Measurements from ENCODE around the gene TRAP1.
A peak's percentile ranks its signal among the peaks of the same experiment; 100 is the strongest.

The TRAP1 gene

DNA sequence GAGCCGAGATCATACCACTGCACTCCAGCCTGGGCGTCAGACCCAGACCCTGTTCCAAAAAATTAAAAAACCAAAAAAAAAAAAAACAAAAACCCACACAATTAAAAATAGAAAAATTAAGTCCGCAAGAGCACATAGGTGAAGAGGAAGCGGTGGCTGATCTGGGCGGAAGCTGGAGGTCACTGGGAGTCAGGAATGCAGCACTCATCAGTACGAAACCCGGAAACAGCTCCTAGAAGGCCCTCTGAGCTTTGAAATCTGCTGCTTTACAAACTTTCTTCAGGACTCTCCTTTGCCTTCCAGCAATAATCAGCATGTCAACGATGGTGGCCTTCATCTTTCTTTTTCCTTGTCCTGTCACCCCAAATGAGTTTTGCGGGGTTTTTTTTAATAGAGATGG lies 29.5 kb downstream of the TRAP1 start:
- Mint-ChIP-seq H3K4me3 (no peak overlapping the region), H3K9me3 (no peaks in the 10 kb centered on the region), H3K36me3 (peaks cover 11% of the 10 kb centered on the region), H3K4me1 (peaks cover 6% of the 10 kb centered on the region), H3K27ac (no peak overlapping the region), H3K27me3 (no peaks in the 10 kb centered on the region)
- DNase-seq (ENCODE audit: low spot score in 2 of 2) (no peak), ATAC-seq (ENCODE audit: low read depth) (no peak)

DNA sequence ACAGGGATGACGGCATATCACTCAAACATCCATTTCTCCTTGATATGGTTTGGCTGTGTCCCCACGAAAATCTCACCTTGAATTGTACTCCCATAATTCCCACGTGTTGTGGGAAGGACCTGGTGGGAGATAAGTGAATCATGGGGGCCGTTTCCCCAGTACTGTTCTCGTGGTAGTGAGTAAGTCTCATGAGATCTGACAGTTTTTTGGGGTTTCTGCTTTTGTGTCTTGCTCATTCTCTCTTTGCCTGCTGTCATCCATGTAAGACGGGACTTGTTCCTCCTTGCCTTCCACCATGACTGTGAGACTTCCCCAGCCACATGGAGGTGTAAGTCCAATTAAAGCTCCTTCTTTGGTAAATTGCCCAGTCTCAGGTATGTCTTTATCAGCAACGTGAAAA lies 30.3 kb downstream of the TRAP1 start:
- no peak for DNase-seq (ENCODE audit: low spot score in 2 of 2)
- Mint-ChIP-seq H3K36me3 (peaks cover 13% of the 10 kb centered on the region), H3K9me3 (no peaks in the 10 kb centered on the region), H3K4me3 (no peak overlapping the region), H3K4me1 (peaks cover 6% of the 10 kb centered on the region), H3K27me3 (no peaks in the 10 kb centered on the region), H3K27ac (no peak overlapping the region)
- ATAC-seq (ENCODE audit: low read depth): no peak

DNA sequence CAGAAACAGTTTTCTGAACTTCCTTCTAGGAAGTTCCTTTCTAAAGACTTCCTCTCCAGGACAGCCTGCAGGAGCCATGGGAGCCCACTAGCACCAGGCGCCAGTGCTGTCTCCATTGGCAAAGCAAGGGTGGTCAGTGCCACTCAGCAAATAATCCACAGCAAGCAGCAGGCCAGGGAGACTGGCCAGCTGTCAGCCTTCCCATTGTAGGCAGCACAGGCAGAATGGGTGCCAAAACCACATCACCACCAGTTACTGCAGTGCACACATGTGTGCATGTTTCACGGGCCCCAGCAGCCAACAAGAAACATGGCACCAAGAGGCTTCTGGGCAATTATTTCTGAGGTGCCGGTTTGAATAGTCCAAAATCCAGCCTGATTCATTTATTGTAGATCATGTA lies 36.1 kb downstream of the TRAP1 start:
- H3K27ac Mint-ChIP-seq: no peak overlapping the region
- no peak overlapping the region for H3K4me3 Mint-ChIP-seq
- peaks cover 18% of the 10 kb centered on the region for H3K36me3 Mint-ChIP-seq
- DNase-seq (ENCODE audit: low spot score in 2 of 2) (no peak), ATAC-seq (ENCODE audit: low read depth) (no peak)
- no peaks in the 10 kb centered on the region for H3K4me1 Mint-ChIP-seq
- H3K9me3 Mint-ChIP-seq: no peaks in the 10 kb centered on the region
- no peaks in the 10 kb centered on the region for H3K27me3 Mint-ChIP-seq

DNA sequence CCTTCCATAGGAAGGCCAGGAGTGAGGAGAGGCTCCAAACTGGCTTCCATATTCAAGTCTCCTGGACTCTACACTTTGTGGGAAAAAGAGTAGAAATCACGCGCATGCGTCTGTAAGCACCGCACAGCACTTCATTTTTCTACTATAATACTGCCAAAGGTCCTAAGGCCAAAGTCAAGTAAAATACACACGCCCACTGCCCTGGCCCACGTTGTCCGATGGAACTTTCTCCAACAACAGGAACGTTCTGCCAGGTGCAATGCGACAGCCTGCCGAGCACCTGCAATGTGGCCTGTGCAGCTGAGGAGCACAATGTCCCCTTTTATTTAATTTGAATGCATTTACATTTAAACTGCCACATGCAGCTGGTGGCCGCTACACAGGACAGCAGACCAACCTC lies 39.3 kb downstream of the TRAP1 start:
- peaks cover 20% of the 10 kb centered on the region for H3K36me3 Mint-ChIP-seq
- ATAC-seq (ENCODE audit: low read depth) (no peak), DNase-seq (ENCODE audit: low spot score in 2 of 2) (no peak)

DNA sequence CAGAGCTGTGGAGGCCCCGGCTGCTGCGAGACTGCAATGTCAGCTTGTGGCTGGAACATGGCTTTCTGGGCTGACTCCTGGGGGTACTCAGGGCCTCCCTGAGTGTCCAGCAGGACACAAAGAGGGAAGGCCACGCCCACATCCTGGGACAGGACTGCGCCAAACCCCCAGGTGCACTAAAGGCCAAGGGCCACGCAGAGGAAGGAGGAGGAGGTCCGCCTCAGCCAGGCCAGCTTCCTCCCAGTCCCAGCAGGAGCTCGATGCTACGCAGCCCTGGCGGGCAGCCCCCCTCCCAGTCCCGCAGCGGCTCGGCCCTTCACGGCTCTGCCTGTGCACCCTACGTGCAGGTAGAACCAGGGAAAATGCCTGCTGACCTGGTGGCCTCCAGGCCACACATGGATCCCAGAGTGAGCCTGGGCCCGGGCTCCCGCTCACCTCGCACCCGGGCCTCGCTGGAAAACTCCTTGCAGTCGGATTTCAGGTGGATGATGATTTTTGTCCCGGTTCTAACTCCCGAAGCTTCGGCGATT lies 41.7 kb downstream of the TRAP1 start:
- no peak for DNase-seq (ENCODE audit: low spot score in 2 of 2)
- H3K27me3 Mint-ChIP-seq: no peaks in the 10 kb centered on the region
- H3K36me3 Mint-ChIP-seq: peaks cover 16% of the 10 kb centered on the region

More for the DNA sequence above, 39.3 kb downstream of the TRAP1 start:
- Mint-ChIP-seq H3K27ac (no peak overlapping the region), H3K27me3 (no peaks in the 10 kb centered on the region), H3K4me3 (no peak overlapping the region), H3K9me3 (no peaks in the 10 kb centered on the region), H3K4me1 (no peaks in the 10 kb centered on the region)

DNA sequence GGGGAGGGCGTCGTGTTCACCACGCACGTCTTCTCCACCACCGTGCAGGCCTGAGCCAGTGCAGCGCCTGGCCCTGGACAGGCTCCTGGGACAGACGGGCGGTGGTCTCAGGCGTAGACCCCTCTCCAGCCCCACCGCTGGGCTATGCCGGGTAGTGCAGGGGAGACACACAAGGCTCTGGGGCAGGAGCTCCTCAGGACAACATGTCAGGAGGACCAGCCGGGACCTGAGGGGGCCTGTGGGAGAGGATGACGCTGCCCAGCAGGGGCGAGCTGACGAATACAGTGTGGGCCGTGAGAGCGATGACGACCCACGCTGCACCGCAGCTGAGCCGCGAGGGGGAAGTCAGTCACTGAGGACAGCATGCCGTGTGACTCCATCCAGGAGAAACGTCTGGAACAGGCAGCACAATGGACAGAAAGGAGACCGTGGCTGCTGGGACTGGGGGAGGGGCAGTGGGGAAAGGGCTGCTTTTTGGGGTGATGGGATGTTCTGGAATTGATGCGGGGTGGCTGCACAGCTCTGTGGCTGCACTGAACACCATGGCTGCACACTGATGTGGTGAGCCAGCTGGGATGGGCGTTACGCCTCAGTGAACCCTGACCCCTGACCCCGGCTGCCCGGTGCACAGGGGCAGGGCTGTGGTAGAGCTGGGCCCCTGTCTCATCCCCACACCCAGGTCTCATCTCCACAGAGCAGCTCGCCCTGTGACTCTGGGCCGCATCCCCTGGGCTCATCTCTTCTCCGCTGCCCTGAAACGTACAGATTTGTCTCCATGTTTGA lies 42.6 kb downstream of the TRAP1 start:
- H3K27ac Mint-ChIP-seq: no peak overlapping the region
- ATAC-seq (ENCODE audit: low read depth) (no peak), DNase-seq (ENCODE audit: low spot score in 2 of 2) (no peak)
- no peaks in the 10 kb centered on the region for H3K27me3 Mint-ChIP-seq
- no peaks in the 10 kb centered on the region for H3K4me1 Mint-ChIP-seq
- H3K36me3 Mint-ChIP-seq: peaks cover 18% of the 10 kb centered on the region
- H3K4me3 Mint-ChIP-seq: no peak overlapping the region
- no peaks in the 10 kb centered on the region for H3K9me3 Mint-ChIP-seq

More for the DNA sequence above, 41.7 kb downstream of the TRAP1 start:
- Mint-ChIP-seq H3K4me1 (no peaks in the 10 kb centered on the region), H3K27ac (no peak overlapping the region), H3K4me3 (no peak overlapping the region), H3K9me3 (no peaks in the 10 kb centered on the region)
- ATAC-seq (ENCODE audit: low read depth): no peak

DNA sequence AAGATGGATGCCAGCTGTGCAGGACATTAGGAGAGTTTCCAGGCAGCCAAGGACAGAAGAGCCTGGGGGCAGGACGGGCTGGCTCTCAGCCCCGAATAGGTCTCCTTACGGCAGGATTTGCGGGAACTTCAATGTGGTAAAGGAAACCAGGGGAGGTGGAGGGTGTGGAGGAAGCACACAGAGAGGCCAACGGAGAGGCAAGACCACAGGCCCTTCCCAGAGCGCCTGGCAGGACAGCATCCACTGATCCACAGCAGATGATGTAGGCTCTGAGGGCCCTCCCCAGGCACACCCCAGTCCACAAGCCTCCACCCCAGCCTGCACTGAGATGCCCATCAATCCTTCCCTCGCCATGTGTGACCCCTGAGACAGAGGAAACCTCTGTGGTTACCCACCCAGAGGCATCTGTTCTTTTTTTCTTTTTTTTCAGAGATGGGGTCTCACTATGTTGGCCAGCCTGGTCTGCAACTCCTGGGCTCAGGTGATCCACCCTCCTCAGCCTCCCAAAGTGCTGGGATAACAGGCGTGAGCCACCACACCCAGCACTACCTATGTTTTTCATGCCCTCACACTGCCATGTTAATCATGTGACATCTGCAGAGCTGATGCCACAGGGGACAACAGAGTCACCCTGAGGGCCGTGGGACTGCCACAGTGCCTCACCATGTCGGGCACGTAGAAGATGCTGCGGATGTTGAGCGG lies 43.5 kb downstream of the TRAP1 start:
- no peak for ATAC-seq (ENCODE audit: low read depth)
- no peak overlapping the region for H3K27ac Mint-ChIP-seq

DNA sequence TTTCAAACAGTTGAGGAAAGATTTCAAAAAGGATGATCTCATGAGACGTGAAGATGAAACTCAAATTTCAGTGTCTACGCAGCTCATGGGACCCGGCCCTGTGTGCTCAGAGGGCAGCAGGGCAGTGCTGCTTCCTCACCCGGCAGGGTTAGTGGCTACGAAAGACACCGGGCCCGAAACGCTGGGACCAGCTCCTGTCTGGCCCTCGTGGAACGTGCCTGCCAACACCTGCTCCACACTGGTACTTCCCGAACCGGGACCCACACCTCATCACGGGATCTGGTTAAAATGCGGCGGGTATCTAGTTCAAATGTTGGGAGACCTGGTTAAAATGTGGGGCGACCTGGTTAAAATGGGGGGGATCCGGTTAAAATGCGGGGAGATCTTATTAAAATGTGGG lies 44.1 kb downstream of the TRAP1 start:
- ATAC-seq (ENCODE audit: low read depth): no peak
- H3K9me3 Mint-ChIP-seq: no peaks in the 10 kb centered on the region
- DNase-seq (ENCODE audit: low spot score in 2 of 2): no peak
- H3K36me3 Mint-ChIP-seq: peaks cover 11% of the 10 kb centered on the region
- H3K4me3 Mint-ChIP-seq: no peak overlapping the region
- no peaks in the 10 kb centered on the region for H3K4me1 Mint-ChIP-seq
- H3K27ac Mint-ChIP-seq: no peak overlapping the region
- no peaks in the 10 kb centered on the region for H3K27me3 Mint-ChIP-seq

More for the DNA sequence above, 43.5 kb downstream of the TRAP1 start:
- Mint-ChIP-seq H3K9me3 (no peaks in the 10 kb centered on the region), H3K36me3 (peaks cover 14% of the 10 kb centered on the region), H3K4me1 (no peaks in the 10 kb centered on the region), H3K4me3 (no peak overlapping the region), H3K27me3 (no peaks in the 10 kb centered on the region)
- DNase-seq (ENCODE audit: low spot score in 2 of 2): no peak

DNA sequence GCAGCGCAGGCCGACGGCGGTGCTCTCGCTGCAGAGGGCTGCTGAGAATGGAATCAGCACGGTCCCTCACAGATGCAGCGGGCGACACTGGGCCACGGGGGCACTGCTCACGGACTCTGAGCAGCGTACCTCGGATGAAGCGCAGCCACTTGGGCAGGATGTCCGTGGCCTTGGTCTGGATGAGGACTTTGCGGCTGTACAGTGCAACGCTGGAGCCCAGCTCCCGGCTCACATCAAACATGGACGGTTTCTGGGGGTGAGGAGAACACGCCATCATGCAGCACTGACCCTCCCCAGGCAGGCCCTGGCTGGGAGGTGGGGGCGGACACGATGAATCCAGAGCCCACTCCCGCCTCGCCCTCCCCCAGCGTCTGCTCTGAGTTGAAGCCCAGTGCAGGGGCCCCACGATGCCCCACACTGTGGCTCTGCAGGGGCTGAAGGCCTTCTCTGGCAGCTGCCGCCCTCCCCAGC lies 44.7 kb downstream of the TRAP1 start:
- Mint-ChIP-seq H3K27me3 (no peaks in the 10 kb centered on the region), H3K9me3 (no peaks in the 10 kb centered on the region), H3K36me3 (peaks cover 10% of the 10 kb centered on the region), H3K4me3 (no peak overlapping the region), H3K4me1 (no peaks in the 10 kb centered on the region), H3K27ac (no peak overlapping the region)
- ATAC-seq (ENCODE audit: low read depth): no peak
- no peak for DNase-seq (ENCODE audit: low spot score in 2 of 2)

DNA sequence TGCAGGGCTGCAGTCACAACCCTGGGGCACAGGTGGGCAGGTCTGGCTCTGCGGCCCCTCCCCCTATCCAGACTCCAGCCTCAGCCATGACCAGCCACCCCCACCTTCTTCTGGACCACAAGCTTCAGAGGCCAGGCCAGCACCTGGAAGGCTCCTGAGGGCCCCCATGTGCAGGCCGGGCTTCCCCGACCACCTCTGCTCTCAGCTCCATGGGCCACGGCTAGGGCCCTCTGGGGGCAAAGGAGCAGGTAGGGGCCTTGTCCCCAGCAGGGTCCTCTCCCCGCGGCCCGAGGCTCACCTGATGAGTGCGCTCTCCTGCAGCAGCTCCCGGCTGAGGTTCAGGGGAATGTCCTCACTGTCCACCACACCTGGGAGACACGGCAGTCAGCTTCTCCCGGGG lies 45.9 kb downstream of the TRAP1 start:
- H3K9me3 Mint-ChIP-seq: no peaks in the 10 kb centered on the region
- ATAC-seq (ENCODE audit: low read depth) (no peak), DNase-seq (ENCODE audit: low spot score in 2 of 2) (no peak)
- peaks cover 11% of the 10 kb centered on the region for H3K36me3 Mint-ChIP-seq
- no peaks in the 10 kb centered on the region for H3K4me1 Mint-ChIP-seq
- no peak overlapping the region for H3K4me3 Mint-ChIP-seq
- H3K27me3 Mint-ChIP-seq: no peaks in the 10 kb centered on the region
- no peak overlapping the region for H3K27ac Mint-ChIP-seq

DNA sequence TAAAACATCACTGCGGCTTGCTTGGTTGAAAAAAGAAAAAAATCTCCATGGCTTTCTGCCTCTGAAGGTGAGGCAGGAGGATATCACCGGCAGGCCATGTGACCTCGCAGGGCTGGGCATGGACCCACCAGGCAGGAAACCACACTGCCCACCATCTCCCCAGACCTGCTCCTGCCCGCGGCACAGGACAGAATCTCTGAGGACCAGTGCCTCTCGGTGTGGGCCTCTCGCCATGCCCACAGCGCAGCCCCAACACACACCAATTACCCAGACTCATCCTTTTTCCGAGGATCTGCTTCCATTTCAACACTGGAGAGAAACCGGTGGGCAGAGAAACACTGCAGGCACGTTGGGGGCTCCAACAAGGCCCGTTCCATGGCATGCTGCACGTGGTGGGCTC lies 46.6 kb downstream of the TRAP1 start:
- ATAC-seq (ENCODE audit: low read depth): no peak
- no peak overlapping the region for H3K27ac Mint-ChIP-seq
- no peak overlapping the region for H3K4me3 Mint-ChIP-seq
- no peak for DNase-seq (ENCODE audit: low spot score in 2 of 2)
- no peaks in the 10 kb centered on the region for H3K9me3 Mint-ChIP-seq
- H3K27me3 Mint-ChIP-seq: no peaks in the 10 kb centered on the region
- no peaks in the 10 kb centered on the region for H3K4me1 Mint-ChIP-seq
- peaks cover 11% of the 10 kb centered on the region for H3K36me3 Mint-ChIP-seq

DNA sequence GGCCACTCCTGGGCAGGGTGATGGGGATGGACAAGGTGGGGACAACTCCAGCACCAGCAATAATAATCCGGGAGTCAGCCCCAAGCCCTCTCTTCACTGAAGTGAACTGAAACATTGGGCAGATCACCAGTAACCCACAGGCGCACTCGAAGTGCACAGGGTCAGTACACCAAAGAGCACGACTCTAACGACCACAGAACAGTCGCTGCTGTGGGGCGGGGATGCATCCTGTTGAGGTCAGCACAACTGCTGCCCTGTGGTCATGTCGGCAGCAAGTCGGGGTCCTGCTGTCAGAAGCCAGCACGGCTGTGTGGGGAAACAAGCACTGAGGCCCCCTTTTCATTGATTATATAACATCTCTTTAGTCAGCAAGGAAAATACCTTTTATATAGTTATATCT lies 48.2 kb downstream of the TRAP1 start:
- no peak for ATAC-seq (ENCODE audit: low read depth)
- no peaks in the 10 kb centered on the region for H3K27me3 Mint-ChIP-seq
- no peak overlapping the region for H3K27ac Mint-ChIP-seq
- H3K36me3 Mint-ChIP-seq: peaks cover 12% of the 10 kb centered on the region
- H3K4me3 Mint-ChIP-seq: no peak overlapping the region
- H3K4me1 Mint-ChIP-seq: no peaks in the 10 kb centered on the region
- no peak for DNase-seq (ENCODE audit: low spot score in 2 of 2)
- H3K9me3 Mint-ChIP-seq: no peaks in the 10 kb centered on the region

DNA sequence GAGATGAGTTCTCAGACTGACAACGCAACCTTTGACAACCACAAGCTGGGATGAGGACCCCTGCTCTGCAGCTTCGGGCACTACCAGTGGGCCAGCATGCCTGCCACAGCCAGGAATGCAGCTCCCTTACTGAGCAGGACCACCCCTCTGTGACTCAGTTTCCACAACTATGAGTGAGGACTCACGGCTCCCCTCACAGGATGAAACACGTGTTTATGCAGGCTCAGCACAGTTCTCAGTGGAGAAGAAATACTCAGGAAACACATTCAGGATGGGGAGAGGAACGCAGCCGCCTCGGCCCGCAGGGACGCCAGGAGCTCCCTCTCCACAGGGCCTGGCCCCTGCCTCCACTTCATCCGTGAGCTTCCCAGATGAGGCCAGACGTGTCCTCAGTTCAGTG lies 48.7 kb downstream of the TRAP1 start:
- H3K27ac Mint-ChIP-seq: no peak overlapping the region
- no peak for DNase-seq (ENCODE audit: low spot score in 2 of 2)
- H3K9me3 Mint-ChIP-seq: no peaks in the 10 kb centered on the region
- no peaks in the 10 kb centered on the region for H3K4me1 Mint-ChIP-seq
- ATAC-seq (ENCODE audit: low read depth): no peak
- no peaks in the 10 kb centered on the region for H3K27me3 Mint-ChIP-seq
- no peak overlapping the region for H3K4me3 Mint-ChIP-seq
- peaks cover 10% of the 10 kb centered on the region for H3K36me3 Mint-ChIP-seq

DNA sequence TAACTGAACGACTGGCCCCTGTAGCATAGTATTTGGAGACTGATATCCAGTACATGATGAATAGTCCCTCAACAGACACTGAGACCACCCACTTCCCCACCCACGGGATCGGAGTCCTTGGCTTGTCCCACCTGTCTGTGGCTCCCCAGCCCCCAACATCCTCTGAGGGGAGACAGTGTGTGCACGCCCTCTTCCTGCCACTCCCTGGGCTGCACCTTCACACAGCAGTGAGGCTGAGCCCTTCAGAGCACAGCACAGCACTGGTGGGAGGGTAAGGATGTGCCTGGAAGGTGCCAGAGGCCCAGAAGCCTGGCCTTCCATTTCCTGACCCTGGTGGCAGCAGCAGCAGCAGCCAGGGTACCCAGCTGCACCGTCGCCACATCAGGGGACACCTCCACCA lies 51.8 kb downstream of the TRAP1 start:
- H3K27me3 Mint-ChIP-seq: no peaks in the 10 kb centered on the region
- no peaks in the 10 kb centered on the region for H3K9me3 Mint-ChIP-seq
- ATAC-seq (ENCODE audit: low read depth) (peak; percentile 35), DNase-seq (ENCODE audit: low spot score in 2 of 2) (no peak)
- H3K36me3 Mint-ChIP-seq: peaks cover 16% of the 10 kb centered on the region
- H3K4me1 Mint-ChIP-seq: no peaks in the 10 kb centered on the region
- H3K27ac Mint-ChIP-seq: no peak overlapping the region
- H3K4me3 Mint-ChIP-seq: no peak overlapping the region

Data from memory B cell (primary cell).